NOMO-1 treated with dmso at 0.1 percent for 144 hours (cell line): ENCODE measurements around the gene RAB20.
"Not testable (repeated sequence)": the region's sequence is repeated elsewhere in the genome, so short reads cannot be mapped to it uniquely, and the experiment has no call there.

Source experiments
- DNase-seq: peaks from one replicate; lab custom pipeline; 2025; ENCODE audit not compliant: unreplicated experiment; lab: John Stamatoyannopoulos, UW

The RAB20 gene

DNA sequence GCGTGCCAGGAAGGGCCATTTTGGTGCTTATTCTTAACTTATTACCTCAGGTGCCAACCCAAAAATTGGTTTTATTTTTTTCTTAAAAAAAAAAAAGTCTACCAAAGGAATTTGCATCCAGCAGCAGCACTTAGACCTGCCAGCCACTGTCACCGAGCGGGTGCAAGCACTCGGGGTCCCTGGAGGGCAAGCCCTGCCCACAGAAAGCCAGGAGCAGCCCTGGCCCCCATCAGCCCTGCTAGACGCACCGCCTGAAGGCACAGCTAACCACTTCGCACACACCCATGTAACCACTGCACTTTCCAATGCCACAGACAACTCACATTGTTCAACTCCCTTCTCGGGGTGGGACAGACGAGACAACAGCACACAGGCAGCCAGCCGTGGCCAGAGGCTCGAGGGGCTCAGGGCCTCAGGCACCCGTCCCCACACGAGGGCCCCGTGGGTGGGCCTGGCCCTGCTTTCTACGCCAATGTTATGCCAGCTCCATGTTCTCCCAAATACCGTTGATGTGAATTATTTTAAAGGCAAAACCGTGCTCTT lies 49.3 kb downstream of the RAB20 start:
- DNase-seq = no peak

DNA sequence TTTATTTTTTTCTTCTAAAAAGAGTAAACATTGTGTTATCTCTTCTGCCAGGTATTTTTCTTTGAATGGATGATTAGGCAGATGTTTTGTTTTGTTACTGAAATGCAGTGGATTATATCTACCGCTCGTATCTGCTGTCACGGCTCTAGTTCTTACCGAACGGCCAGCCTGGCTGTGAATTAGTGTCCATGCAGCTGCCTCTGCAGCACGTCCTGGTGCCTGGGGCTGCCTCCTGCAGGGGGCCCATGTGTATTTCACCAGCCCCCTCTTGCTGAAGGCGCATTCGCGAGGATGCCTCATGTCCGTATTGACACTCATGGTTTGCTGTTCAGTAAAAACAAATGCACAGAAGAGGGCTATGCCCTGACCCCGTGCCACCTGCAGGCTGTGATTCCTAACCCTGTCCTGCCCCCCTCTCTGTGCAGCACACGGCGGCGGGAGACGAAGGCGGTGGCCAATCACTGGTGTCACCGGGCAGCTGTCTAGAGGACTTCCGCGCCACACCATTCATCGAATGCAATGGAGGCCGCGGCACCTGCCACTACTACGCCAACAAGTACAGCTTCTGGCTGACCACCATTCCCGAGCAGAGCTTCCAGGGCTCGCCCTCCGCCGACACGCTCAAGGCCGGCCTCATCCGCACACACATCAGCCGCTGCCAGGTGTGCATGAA lies 49.9 kb downstream of the RAB20 start:
- no peak for DNase-seq

GRCh38 chr13:110509971-110510786 lies 51.3 kb downstream of the RAB20 start:
- DNase-seq = peak; percentile 77

- DNase-seq = no peak
These were observed 52.0 kb downstream of the RAB20 start for GRCh38 chr13:110509478-110509926.

DNA sequence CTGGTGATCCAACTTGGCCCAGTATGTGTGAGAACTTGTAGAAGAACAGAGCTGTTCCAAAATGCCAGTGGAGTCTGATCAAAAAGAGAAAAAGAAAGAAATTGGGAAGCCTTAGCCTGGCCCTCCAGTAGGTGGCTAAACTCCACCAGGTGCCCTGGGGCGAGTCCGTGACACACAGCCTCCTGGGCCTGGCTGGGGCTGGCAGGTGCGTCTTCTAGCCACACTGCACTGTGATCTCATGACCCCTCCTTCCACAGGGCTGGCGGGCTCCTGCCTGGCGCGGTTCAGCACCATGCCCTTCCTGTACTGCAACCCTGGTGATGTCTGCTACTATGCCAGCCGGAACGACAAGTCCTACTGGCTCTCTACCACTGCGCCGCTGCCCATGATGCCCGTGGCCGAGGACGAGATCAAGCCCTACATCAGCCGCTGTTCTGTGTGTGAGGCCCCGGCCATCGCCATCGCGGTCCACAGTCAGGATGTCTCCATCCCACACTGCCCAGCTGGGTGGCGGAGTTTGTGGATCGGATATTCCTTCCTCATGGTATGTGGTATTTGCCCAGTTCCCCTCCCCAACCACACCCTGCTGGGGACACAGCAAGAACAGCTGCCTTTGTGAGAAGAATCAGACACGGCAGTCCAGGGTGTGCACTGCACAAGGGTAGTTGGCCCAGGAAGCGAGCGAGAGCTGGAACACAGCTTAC lies 53.7 kb downstream of the RAB20 start:
- DNase-seq = no peak

- no peak for DNase-seq
These were observed 54.5 kb downstream of the RAB20 start for GRCh38 chr13:110506859-110507566.

GRCh38 chr13:110506396-110506795 lies 55.1 kb downstream of the RAB20 start:
- no peak for DNase-seq

DNA sequence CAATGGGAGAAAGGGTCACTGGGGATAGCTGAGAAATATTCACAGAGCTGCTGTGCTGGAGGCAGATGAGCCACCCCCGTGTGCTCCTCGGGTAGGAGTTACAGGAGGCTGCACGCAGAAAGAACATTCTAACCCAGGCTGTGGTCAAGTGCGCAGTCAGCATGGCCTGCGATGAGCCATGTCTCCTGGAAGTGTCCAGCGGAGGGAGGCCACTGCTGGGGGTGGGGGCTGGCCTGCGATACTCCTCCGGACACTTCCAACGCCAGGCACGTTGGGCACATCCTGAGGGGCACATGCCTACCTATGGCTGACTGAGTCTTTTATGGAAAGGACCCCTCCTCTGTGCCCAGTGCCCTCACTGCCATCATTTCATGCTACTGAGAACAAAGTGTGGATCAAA lies 55.9 kb downstream of the RAB20 start:
- no peak for DNase-seq

DNA sequence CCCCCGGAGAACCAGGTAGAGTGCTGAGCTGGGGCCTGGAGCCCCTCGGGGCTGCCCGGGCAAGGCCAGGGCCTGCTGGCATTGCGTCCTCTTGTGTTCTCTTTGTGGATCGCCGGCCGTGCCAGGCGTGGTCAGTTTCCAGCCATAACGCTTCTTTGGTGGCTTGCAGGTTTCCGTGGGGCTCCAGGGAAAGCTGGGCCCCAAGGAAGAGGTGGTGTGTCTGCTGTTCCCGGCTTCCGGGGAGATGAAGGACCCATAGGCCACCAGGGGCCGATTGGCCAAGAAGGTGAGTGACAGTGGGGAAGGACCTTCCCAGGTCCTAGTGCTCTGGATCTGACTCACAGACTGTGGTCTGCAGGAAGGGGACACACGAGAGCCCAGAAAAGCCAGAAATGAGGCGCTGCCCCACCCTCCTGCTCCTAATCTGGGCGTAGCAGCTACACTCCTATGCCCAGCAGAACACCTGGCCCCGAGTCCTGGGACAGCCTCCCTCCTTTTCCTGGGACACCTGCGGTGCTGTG lies 57.5 kb downstream of the RAB20 start:
- no peak for DNase-seq

- no peak for DNase-seq
These were observed 58.3 kb downstream of the RAB20 start for GRCh38 chr13:110503037-110503901.

DNA sequence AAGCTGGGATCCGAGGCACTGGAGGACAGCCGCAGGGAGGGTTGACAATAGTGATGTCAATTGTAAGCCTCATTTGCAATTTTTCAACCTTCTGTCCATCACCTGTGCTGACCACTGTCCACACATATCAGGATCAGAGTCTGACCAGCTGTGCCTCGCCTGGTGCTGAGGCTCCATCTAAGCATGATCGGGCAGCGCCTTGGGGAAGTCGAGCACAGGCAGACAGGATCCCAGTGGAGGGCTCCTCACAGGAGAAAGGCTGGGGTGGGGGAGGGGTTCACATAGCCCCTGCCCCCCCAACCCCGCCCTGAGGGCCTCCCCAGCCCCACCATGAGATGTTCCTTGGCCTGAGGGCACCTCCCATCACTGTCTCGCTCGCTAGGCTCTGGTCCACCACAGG lies 60.3 kb downstream of the RAB20 start:
- DNase-seq = no peak

- DNase-seq = no peak
These were observed 61.2 kb downstream of the RAB20 start for GRCh38 chr13:110500341-110500740.

DNA sequence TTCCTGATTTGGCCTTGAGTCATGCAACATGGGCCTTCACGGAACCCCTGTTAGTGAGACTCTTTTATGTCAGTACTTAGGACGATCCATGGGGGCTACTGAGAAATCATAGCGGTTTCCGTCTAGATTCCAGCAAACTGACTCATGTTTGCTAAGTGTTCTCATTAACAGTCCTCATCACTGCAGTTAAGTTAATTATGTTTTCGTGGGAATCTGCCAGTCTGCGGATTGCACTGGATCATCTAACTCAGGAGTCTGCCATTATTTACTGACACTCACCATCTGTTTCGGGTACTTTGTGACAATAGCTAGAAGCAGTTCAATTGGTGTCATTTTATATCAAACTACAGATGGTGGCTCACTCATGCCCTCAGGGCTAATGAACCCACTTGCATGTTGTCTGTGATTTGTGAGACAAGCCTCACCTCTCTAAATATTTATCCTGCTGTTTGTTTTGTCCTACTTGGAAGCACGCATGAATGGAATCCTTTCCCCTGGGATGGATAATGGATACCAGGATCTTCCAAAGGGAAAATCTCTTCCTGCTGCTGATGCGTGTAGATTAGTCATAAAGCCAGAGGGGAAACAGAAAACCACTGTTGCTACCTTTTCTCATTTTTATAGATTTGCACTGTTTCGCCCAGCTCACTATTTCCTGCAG lies 61.8 kb downstream of the RAB20 start:
- DNase-seq = no peak

- DNase-seq = no peak
These were observed 62.8 kb downstream of the RAB20 start for GRCh38 chr13:110498765-110499164.

DNA sequence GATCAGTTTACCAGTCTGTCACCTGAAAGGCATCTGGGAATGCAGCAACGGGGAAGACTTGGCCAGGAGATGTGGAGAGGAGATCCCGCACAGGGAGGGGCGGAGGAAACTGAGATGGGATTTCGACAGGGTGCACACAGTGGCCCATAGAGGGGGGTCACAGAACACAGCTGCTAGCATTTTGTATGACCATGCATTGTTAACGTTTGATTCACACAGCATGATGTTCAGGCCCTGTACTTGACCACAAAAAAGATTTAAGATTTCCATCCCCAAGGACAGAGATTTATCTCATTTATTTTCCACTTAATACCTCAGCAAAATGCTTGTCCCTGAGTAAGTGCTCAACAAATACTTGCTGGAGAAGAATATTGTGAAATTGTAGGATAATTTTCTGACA lies 63.2 kb downstream of the RAB20 start:
- DNase-seq = no peak

DNA sequence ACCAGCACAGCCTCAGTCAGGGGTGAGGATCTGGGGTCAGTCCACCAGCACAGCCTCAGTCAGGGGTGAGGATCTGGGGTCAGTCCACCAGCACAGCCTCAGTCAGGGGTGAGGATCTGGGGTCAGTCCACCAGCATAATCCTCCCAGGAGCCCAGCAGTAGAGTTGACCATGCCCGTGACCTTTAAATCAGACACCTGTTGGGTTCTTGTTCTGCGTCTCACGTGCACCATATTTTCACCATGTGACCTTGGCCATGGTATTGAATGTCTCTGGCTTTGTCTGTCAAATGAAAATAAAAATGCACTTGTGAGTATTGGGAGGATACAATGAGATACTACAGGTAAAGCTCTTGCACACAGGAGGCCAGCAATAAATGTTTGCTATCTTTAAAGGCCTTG lies 63.6 kb downstream of the RAB20 start:
- not testable (repeated sequence) for DNase-seq

GRCh38 chr13:110497003-110497402 lies 64.5 kb downstream of the RAB20 start:
- no peak for DNase-seq

- no peak for DNase-seq
These were observed 65.2 kb downstream of the RAB20 start for GRCh38 chr13:110496281-110496680.

- DNase-seq = no peak
These were observed 65.6 kb downstream of the RAB20 start for GRCh38 chr13:110495881-110496280.
